ENCODE measurements around the gene NOL11. TPM values are rescaled to one million over a fixed set of nuclear protein-coding genes. Genes with fewer than 3 reads are reported as not detected.

NOL11 gene
- total RNA-seq, 2 experiments from 2014 or later, result 64.9 to 65.5 TPM

DNA sequence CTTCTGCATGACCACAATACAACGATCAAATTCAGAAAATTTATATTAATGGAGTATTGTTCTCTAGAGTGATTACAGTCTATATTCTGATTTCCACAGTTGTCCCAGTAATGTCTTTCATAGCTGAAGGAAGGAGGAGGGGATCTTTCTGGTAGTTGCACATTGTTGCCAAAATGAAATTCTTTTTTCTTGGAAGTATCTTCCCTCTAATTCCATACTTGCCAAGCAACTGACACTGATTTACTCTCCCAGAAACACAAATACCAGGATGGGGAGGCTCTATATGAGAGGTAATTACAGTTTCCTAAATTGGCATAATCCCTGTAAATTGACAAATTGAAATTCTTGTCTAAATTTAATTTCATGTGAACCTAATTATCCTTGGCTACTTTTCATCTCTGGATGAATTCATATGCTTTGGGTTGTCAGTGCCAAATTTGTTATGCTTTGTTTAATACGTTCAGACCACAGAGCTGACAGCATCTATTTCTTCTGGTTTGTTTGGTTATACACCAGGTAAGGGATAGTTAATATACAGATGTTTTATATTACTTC, 30.0 kb downstream of the NOL11 start:
- Histone ChIP-seq H2AFZ (ENCODE audit: low read length) (no peak overlapping the region), H3K9me2 (ENCODE audit: insufficient read depth, low read length) (no peaks in the 10 kb centered on the region), H3K9me3 (ENCODE audit: low read length) (peaks cover 17% of the 10 kb centered on the region), H3K4me3 (ENCODE audit: low read depth, low read length, poor library complexity, severe bottlenecking) (no peak overlapping the region), H3K27ac (ENCODE audit: low read depth, low read length, poor library complexity, severe bottlenecking) (no peak overlapping the region), H4K20me1 (ENCODE audit: insufficient read depth, low read length) (no peaks in the 10 kb centered on the region), H3K4me1 (ENCODE audit: insufficient read depth, low read length, poor library complexity, severe bottlenecking) (no peaks in the 10 kb centered on the region), H3K79me2 (ENCODE audit: insufficient read depth, low read depth, low read length) (no peaks in the 10 kb centered on the region), H3K4me2 (ENCODE audit: low read length) (no peak overlapping the region), H3K36me3 (ENCODE audit: insufficient read depth, low read length) (peaks cover 94% of the 10 kb centered on the region)
- TSS peak; percentile 19 for BruUV-seq (replicated peaks)
- intact Hi-C loops (cut with micrococcal nuclease; ENCODE audit: unreplicated experiment), result loop anchor here (10.0 kb wide), 1 partner anchor 177 kb away; no protein-coding TSS in a partner anchor
- no peak for TF ChIP-seq EZH2phosphoT487 (IDR thresholded peaks at IDR 0.05; ENCODE audit: borderline replicate concordance, low read depth, low read length)
- TF ChIP-seq, protein P1, sequence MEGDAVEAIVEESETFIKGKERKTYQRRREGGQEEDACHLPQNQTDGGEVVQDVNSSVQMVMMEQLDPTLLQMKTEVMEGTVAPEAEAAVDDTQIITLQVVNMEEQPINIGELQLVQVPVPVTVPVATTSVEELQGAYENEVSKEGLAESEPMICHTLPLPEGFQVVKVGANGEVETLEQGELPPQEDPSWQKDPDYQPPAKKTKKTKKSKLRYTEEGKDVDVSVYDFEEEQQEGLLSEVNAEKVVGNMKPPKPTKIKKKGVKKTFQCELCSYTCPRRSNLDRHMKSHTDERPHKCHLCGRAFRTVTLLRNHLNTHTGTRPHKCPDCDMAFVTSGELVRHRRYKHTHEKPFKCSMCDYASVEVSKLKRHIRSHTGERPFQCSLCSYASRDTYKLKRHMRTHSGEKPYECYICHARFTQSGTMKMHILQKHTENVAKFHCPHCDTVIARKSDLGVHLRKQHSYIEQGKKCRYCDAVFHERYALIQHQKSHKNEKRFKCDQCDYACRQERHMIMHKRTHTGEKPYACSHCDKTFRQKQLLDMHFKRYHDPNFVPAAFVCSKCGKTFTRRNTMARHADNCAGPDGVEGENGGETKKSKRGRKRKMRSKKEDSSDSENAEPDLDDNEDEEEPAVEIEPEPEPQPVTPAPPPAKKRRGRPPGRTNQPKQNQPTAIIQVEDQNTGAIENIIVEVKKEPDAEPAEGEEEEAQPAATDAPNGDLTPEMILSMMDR (conservative IDR thresholded peaks at IDR 0.05; ENCODE audit: low read length), result no peak
- ChIA-PET POLR2A (interaction anchor here (0.6 to 0.8 kb wide), 2 partner anchors 11 to 456 kb away, joined by 3 read pairs; no protein-coding TSS in a partner anchor), CTCF (ENCODE audit: unreplicated experiment) (no interaction called here)
- DNase-seq (ENCODE audit: low spot score), result no peak

DNA sequence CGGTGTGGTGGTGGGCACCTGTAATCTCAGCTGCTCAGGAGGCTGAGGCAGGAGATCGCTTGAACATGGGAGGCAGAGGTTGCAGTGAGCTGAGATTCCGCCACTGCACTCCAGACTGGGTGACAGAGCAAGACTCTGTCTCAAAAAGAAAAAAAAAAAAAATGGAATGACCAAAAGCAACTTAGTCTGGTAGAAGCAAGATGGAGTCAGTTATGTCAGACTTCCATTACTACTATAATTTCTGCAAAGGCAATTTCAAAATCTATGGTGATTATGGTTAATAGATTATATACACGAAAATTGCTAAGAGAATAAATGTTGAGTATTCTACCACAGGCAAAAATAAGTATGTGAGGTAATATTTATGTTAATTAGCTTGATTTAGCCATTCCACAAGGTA, 32.3 kb downstream of the NOL11 start:
- Histone ChIP-seq H3K4me3 (ENCODE audit: low read depth, low read length, poor library complexity, severe bottlenecking) (no peak overlapping the region), H4K20me1 (ENCODE audit: insufficient read depth, low read length) (no peaks in the 10 kb centered on the region), H3K4me2 (ENCODE audit: low read length) (no peak overlapping the region), H3K27ac (ENCODE audit: low read depth, low read length, poor library complexity, severe bottlenecking) (no peak overlapping the region), H2AFZ (ENCODE audit: low read length) (no peak overlapping the region), H3K9me2 (ENCODE audit: insufficient read depth, low read length) (no peaks in the 10 kb centered on the region), H3K36me3 (ENCODE audit: insufficient read depth, low read length) (peaks cover 72% of the 10 kb centered on the region), H3K9me3 (ENCODE audit: low read length) (peaks cover 17% of the 10 kb centered on the region), H3K4me1 (ENCODE audit: insufficient read depth, low read length, poor library complexity, severe bottlenecking) (no peaks in the 10 kb centered on the region), H3K79me2 (ENCODE audit: insufficient read depth, low read depth, low read length) (no peaks in the 10 kb centered on the region)
- ChIA-PET CTCF (ENCODE audit: unreplicated experiment) (no interaction called here), POLR2A (interaction anchor here (1.1 kb wide), 1 partner anchor 27 kb away, joined by 4 read pairs; no protein-coding TSS in a partner anchor)
- no peak for TF ChIP-seq EZH2phosphoT487 (IDR thresholded peaks at IDR 0.05; ENCODE audit: borderline replicate concordance, low read depth, low read length)
- TF ChIP-seq, protein P1 (conservative IDR thresholded peaks at IDR 0.05; ENCODE audit: low read length), result no peak
- BruUV-seq (replicated peaks), result no TSS peak
- intact Hi-C loops (cut with micrococcal nuclease; ENCODE audit: unreplicated experiment), result no loop called here
- DNase-seq (ENCODE audit: low spot score), result no peak
